MM.1S (cell line): Measurements from ENCODE around the gene SSH3.

ENCODE experiments used
- DNase-seq: peaks from one replicate; pipeline ENCODE4 v3.0.0-alpha.2; 2015
- H2AFZ ChIP-seq: fragments of 300-600 bp; sonication (generic); 2 replicates; pipeline ENCODE4 v1.6.0; 2016; ENCODE audit warnings: antibody characterized with exemption, low read length
- H3F3A ChIP-seq: fragments of 300-600 bp; sonication (generic); 2 replicates; pipeline ENCODE4 v1.6.1; 2016; ENCODE audit warnings: mild to moderate bottlenecking, antibody characterized with exemption, low read length, moderate library complexity, mixed read lengths; ENCODE audit not compliant: insufficient read depth
- H3K27ac ChIP-seq: fragments of 300-600 bp; sonication (generic); 2 replicates; pipeline ENCODE4 v1.5.1; 2016; ENCODE audit warnings: mild to moderate bottlenecking, low read length
- H3K27me3 ChIP-seq: fragments of 300-600 bp; sonication (generic); replicated peaks from 2 replicates; pipeline ENCODE4 v1.6.0; 2016; ENCODE audit warnings: low read length; ENCODE audit not compliant: insufficient read depth
- H3K36me3 ChIP-seq: fragments of 300-600 bp; sonication (generic); replicated peaks from 2 replicates; pipeline ENCODE4 v1.6.1; 2016; ENCODE audit warnings: mild to moderate bottlenecking, low read length, mixed read lengths; ENCODE audit not compliant: insufficient read depth
- H3K4me1 ChIP-seq: fragments of 300-600 bp; sonication (generic); 2 replicates; pipeline ENCODE4 v1.6.1; 2016; ENCODE audit warnings: low read length, mixed read lengths
- H3K4me2 ChIP-seq: fragments of 300-600 bp; sonication (generic); 2 replicates; pipeline ENCODE4 v1.6.0; 2016; ENCODE audit warnings: low read depth, low read length
- H3K4me3 ChIP-seq: fragments of 300-600 bp; sonication (generic); 2 replicates; pipeline ENCODE4 v1.5.1; 2016; ENCODE audit warnings: low read length, mixed read lengths
- H3K79me2 ChIP-seq: fragments of 300-600 bp; sonication (generic); 2 replicates; pipeline ENCODE4 v1.6.1; 2016; ENCODE audit warnings: mixed run types, low read length, mixed read lengths
- H3K9ac ChIP-seq: fragments of 300-600 bp; sonication (generic); 2 replicates; pipeline ENCODE4 v1.6.1; 2016; ENCODE audit warnings: low read length, mixed read lengths
- H3K9me2 ChIP-seq: fragments of 300-600 bp; sonication (generic); replicated peaks from 2 replicates; pipeline ENCODE4 v1.6.1; 2016; ENCODE audit warnings: mild to moderate bottlenecking, low read length, mixed read lengths; ENCODE audit not compliant: insufficient read depth
- H3K9me3 ChIP-seq: fragments of 300-600 bp; sonication (generic); replicated peaks from 2 replicates; pipeline ENCODE4 v1.6.1; 2016; ENCODE audit warnings: mild to moderate bottlenecking, low read length, mixed read lengths; ENCODE audit not compliant: insufficient read depth
- H4K20me1 ChIP-seq: fragments of 300-600 bp; sonication (generic); 2 replicates; pipeline ENCODE4 v1.6.1; 2016; ENCODE audit warnings: mild to moderate bottlenecking, low read length, moderate library complexity, mixed read lengths; ENCODE audit not compliant: insufficient read depth
- CTCF ChIP-seq: fragments of 300-600 bp; sonication (generic); IDR thresholded peaks from 2 replicates; pipeline ENCODE4 v1.5.1; 2016; ENCODE audit warnings: antibody characterized with exemption, low read length, mixed read lengths
- EZH2 ChIP-seq: fragments of 300-600 bp; sonication (generic); optimal IDR thresholded peaks from 2 replicates; pipeline ENCODE3; 2017; ENCODE audit warnings: low read depth, mild to moderate bottlenecking, antibody characterized with exemption, low read length, mixed read lengths
- EZH2phosphoT487 ChIP-seq: fragments of 300-600 bp; sonication (generic); IDR thresholded peaks from 2 replicates; pipeline ENCODE4 v1.6.1; 2018; ENCODE audit warnings: antibody characterized with exemption, low read length

Gene SSH3

GRCh38 chr11:67314218-67314617 is 10.9 kb downstream of the SSH3 start:
- no peak overlapping the region for H3K27ac ChIP-seq
- 0 out of 2 replicates have a peak, but pooled peaks cover 5% of the 10 kb centered on the region for H3K4me1 ChIP-seq
- TF ChIP-seq EZH2phosphoT487 (no peak), CTCF (no peak), EZH2 (no peak)
- H4K20me1 ChIP-seq: no peaks in the 10 kb centered on the region
- no peak overlapping the region for H2AFZ ChIP-seq
- no peaks in the 10 kb centered on the region for H3K9me3 ChIP-seq
- no peak overlapping the region for H3K4me2 ChIP-seq
- H3K36me3 ChIP-seq: no peaks in the 10 kb centered on the region
- H3K9ac ChIP-seq: no peak overlapping the region
- H3K4me3 ChIP-seq: no peak overlapping the region
- DNase-seq: no peak
- no peaks in the 10 kb centered on the region for H3K9me2 ChIP-seq
- no peaks in the 10 kb centered on the region for H3K27me3 ChIP-seq
- no peaks in the 10 kb centered on the region for H3K79me2 ChIP-seq
- H3F3A ChIP-seq: peaks cover 8% of the 10 kb centered on the region

- Histone ChIP-seq H3K79me2 (no peaks in the 10 kb centered on the region), H2AFZ (no peak overlapping the region), H3K4me3 (no peak overlapping the region), H3K9me2 (no peaks in the 10 kb centered on the region), H3K4me1 (0 out of 2 replicates have a peak, but pooled peaks cover 5% of the 10 kb centered on the region), H3F3A (peaks cover 8% of the 10 kb centered on the region), H3K27ac (no peak overlapping the region), H3K27me3 (no peaks in the 10 kb centered on the region), H4K20me1 (no peaks in the 10 kb centered on the region), H3K4me2 (no peak overlapping the region), H3K36me3 (no peaks in the 10 kb centered on the region), H3K9ac (no peak overlapping the region), H3K9me3 (no peaks in the 10 kb centered on the region)
- TF ChIP-seq EZH2phosphoT487: no peak
- TF ChIP-seq CTCF: no peak
- no peak for TF ChIP-seq EZH2
- no peak for DNase-seq
These were observed 12.1 kb downstream of the SSH3 start for GRCh38 chr11:67315325-67315909.

- H3K79me2 ChIP-seq: no peaks in the 10 kb centered on the region
- TF ChIP-seq EZH2: no peak
- no peak for TF ChIP-seq CTCF
- no peak for TF ChIP-seq EZH2phosphoT487
- H3K4me1 ChIP-seq: peaks cover 8% of the 10 kb centered on the region; the same call in 1 of the 2 replicates
- peak overlapping the region; percentile 98 for H3K4me3 ChIP-seq
- no peaks in the 10 kb centered on the region for H3K9me3 ChIP-seq
- no peaks in the 10 kb centered on the region for H3K27me3 ChIP-seq
- no peak for DNase-seq
- H3K27ac ChIP-seq: peak overlapping the region; percentile 72; the same call in 1 of the 2 replicates
- H4K20me1 ChIP-seq: no peaks in the 10 kb centered on the region
- peaks cover 13% of the 10 kb centered on the region for H3F3A ChIP-seq
- H3K4me2 ChIP-seq: peak overlapping the region; percentile 92
- H3K9ac ChIP-seq: peak overlapping the region; percentile 76
- no peaks in the 10 kb centered on the region for H3K9me2 ChIP-seq
- H2AFZ ChIP-seq: peak overlapping the region; percentile 99
- no peaks in the 10 kb centered on the region for H3K36me3 ChIP-seq
These were observed 13.5 kb downstream of the SSH3 start for GRCh38 chr11:67316882-67317204.
